Panc1 (cell line): ENCODE measurements around the gene FYCO1.

Experiments
- POLR2AphosphoS5 ChIP-seq: IDR thresholded peaks from 2 replicates; pipeline ENCODE4 v1.6.1; 2012; ENCODE audit warnings: mild to moderate bottlenecking, low read depth, low read length, moderate library complexity
- TF ChIP-seq, protein P1 (sequence below): fragments of 450-650 bp; IDR thresholded peaks from 2 replicates; pipeline ENCODE4 v1.5.1; 2017; ENCODE audit warnings: mild to moderate bottlenecking
- TF ChIP-seq, protein P2 (sequence below), 2 experiments: IDR thresholded peaks; 2 replicates each; pipeline ENCODE4 v1.6.1; 2011 to 2012; ENCODE audit warnings: low read depth in 2 of 2, control low read depth in 1 of 2, low read length in 1 of 2, mild to moderate bottlenecking in 1 of 2, moderate library complexity in 1 of 2; ENCODE audit not compliant: insufficient read depth in 1 of 2

DNA sequence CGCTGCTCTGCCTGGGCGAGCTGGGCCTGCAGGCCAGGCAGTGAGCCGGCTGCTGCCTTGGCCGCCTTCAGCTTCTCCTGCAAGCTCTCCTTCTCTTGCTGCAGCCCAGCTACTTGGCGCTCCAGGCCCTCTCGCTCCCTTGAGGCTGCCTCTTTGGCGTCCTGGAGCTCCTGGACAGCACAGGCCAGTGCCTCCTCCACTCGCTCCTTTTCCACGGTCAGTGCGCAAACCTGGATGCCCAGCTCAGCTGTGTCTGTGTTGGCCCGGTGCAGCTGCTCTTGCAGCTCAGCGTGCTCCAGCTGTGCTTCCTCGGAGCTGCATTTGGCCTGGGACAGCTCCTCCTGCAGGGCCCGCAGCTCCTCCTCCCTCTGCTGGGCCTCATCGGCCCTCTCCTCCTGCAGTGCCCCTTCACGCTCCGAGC is 29.2 kb downstream of the FYCO1 start:
- TF ChIP-seq, protein P1, sequence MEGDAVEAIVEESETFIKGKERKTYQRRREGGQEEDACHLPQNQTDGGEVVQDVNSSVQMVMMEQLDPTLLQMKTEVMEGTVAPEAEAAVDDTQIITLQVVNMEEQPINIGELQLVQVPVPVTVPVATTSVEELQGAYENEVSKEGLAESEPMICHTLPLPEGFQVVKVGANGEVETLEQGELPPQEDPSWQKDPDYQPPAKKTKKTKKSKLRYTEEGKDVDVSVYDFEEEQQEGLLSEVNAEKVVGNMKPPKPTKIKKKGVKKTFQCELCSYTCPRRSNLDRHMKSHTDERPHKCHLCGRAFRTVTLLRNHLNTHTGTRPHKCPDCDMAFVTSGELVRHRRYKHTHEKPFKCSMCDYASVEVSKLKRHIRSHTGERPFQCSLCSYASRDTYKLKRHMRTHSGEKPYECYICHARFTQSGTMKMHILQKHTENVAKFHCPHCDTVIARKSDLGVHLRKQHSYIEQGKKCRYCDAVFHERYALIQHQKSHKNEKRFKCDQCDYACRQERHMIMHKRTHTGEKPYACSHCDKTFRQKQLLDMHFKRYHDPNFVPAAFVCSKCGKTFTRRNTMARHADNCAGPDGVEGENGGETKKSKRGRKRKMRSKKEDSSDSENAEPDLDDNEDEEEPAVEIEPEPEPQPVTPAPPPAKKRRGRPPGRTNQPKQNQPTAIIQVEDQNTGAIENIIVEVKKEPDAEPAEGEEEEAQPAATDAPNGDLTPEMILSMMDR = no peak
- no peak for TF ChIP-seq POLR2AphosphoS5
- TF ChIP-seq, protein P2, sequence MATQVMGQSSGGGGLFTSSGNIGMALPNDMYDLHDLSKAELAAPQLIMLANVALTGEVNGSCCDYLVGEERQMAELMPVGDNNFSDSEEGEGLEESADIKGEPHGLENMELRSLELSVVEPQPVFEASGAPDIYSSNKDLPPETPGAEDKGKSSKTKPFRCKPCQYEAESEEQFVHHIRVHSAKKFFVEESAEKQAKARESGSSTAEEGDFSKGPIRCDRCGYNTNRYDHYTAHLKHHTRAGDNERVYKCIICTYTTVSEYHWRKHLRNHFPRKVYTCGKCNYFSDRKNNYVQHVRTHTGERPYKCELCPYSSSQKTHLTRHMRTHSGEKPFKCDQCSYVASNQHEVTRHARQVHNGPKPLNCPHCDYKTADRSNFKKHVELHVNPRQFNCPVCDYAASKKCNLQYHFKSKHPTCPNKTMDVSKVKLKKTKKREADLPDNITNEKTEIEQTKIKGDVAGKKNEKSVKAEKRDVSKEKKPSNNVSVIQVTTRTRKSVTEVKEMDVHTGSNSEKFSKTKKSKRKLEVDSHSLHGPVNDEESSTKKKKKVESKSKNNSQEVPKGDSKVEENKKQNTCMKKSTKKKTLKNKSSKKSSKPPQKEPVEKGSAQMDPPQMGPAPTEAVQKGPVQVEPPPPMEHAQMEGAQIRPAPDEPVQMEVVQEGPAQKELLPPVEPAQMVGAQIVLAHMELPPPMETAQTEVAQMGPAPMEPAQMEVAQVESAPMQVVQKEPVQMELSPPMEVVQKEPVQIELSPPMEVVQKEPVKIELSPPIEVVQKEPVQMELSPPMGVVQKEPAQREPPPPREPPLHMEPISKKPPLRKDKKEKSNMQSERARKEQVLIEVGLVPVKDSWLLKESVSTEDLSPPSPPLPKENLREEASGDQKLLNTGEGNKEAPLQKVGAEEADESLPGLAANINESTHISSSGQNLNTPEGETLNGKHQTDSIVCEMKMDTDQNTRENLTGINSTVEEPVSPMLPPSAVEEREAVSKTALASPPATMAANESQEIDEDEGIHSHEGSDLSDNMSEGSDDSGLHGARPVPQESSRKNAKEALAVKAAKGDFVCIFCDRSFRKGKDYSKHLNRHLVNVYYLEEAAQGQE (IDR thresholded peaks at IDR 0.05; ENCODE audit: insufficient read depth in 1 of 2, low read depth in 2 of 2, low read length in 1 of 2) = no peak
